HepG2 (cell line): Measurements from ENCODE around the gene CEP131. TPM values are rescaled to one million over a fixed set of nuclear protein-coding genes. Genes with fewer than 3 reads are reported as not detected.

Experiments
- ASH2L ChIP-seq: fragments of 300-600, 200-600 bp; sonication (generic); IDR thresholded peaks from 2 replicates; pipeline ENCODE4 v1.7.0; 2017; ENCODE audit warnings: low read depth, mild to moderate bottlenecking, moderate library complexity, mixed read lengths, low read length; ENCODE audit not compliant: insufficient read length
- BHLHE40 ChIP-seq: IDR thresholded peaks from 2 replicates; pipeline ENCODE4 v1.6.1; 2011; ENCODE audit warnings: low read length, improper control_type of control experiment
- EZH2 ChIP-seq: conservative IDR thresholded peaks from 2 replicates; pipeline ENCODE4 v1.6.1; 2012; ENCODE audit warnings: mild to moderate bottlenecking, low read depth, low read length, moderate library complexity
- HMG20B ChIP-seq: conservative IDR thresholded peaks from 2 replicates; pipeline ENCODE4 v1.6.1; 2016; ENCODE audit warnings: missing genetic modification reagents, missing compliant biosample characterization
- MIXL1 ChIP-seq: IDR thresholded peaks from 2 replicates; pipeline ENCODE4 v1.6.1; 2016
- MTF1 ChIP-seq: sonication (generic); formaldehyde crosslinking; IDR thresholded peaks from 2 replicates; pipeline ENCODE4 v1.5.0; 2020; ENCODE audit warnings: missing genetic modification reagents
- NONO ChIP-seq, 2 experiments: fragments of 450-650 bp in 1 of 2; sonication (generic) in 1 of 2; formaldehyde crosslinking in 1 of 2; IDR thresholded peaks in 1 of 2; conservative IDR thresholded peaks in 1 of 2; 2 replicates each; pipeline versions ENCODE4 v1.6.1 to v1.8.0; 2017 to 2022; ENCODE audit warnings: mild to moderate bottlenecking in 1 of 2, missing genetic modification reagents in 1 of 2, moderate library complexity in 1 of 2
- NR2C2 ChIP-seq: sonication (generic); formaldehyde crosslinking; IDR thresholded peaks from 2 replicates; pipeline ENCODE4 v1.4.0; 2020; ENCODE audit warnings: missing genetic modification reagents, mild to moderate bottlenecking, moderate library complexity, borderline replicate concordance
- PTBP1 ChIP-seq: fragments of 200-400 bp; formaldehyde crosslinking; IDR thresholded peaks from 2 replicates; pipeline ENCODE4 v1.6.1; 2018; ENCODE audit warnings: low read length, low read depth; ENCODE audit not compliant: poor library complexity, severe bottlenecking
- SMAD1 ChIP-seq: sonication (generic); formaldehyde crosslinking; IDR thresholded peaks from 2 replicates; pipeline ENCODE4 v1.4.0; 2020; ENCODE audit warnings: missing genetic modification reagents, low read depth, mild to moderate bottlenecking, borderline replicate concordance
- TP53 ChIP-seq: sonication (generic); formaldehyde crosslinking; conservative IDR thresholded peaks from 2 replicates; pipeline ENCODE4 v1.4.0; 2020; ENCODE audit warnings: missing genetic modification reagents
- XRCC5 ChIP-seq: fragments of 200-400 bp; formaldehyde crosslinking; optimal IDR thresholded peaks from 2 replicates; pipeline ENCODE3; 2017; ENCODE audit warnings: mild to moderate bottlenecking, low read length
- ZNF207 ChIP-seq: fragments of 450-650 bp; IDR thresholded peaks from 2 replicates; pipeline ENCODE4 v1.6.1; 2016; ENCODE audit warnings: antibody characterized with exemption, borderline replicate concordance
- ZNF3 ChIP-seq: IDR thresholded peaks from 2 replicates; pipeline ENCODE4 v1.7.0; 2017; ENCODE audit warnings: inconsistent platforms
- ZNF326 ChIP-seq: sonication (generic); formaldehyde crosslinking; IDR thresholded peaks from 2 replicates; pipeline ENCODE4 v1.4.0; 2020; ENCODE audit warnings: missing genetic modification reagents, borderline replicate concordance
- ZNF775 ChIP-seq: sonication (generic); formaldehyde crosslinking; IDR thresholded peaks from 2 replicates; pipeline ENCODE4 v1.4.0; 2020; ENCODE audit warnings: missing genetic modification reagents, mild to moderate bottlenecking, moderate library complexity, borderline replicate concordance
- ZNF850 ChIP-seq: sonication (generic); formaldehyde crosslinking; conservative IDR thresholded peaks from 2 replicates; pipeline ENCODE4 v1.9.0; 2021; ENCODE audit warnings: mild to moderate bottlenecking, missing genetic modification reagents
- ZSCAN30 ChIP-seq: sonication (generic); formaldehyde crosslinking; IDR thresholded peaks from 2 replicates; pipeline ENCODE4 v1.5.0; 2020; ENCODE audit warnings: mild to moderate bottlenecking, missing genetic modification reagents
- polyA plus RNA-seq, 8 experiments: library from polyadenylated mRNA; depleted of rRNA in 3 of 8; stranded (reverse) in 7 of 8; unstranded in 1 of 8; fragments of >200 nt; fragmentation: Illumina TruSeq in 4 of 8; extraction: Trizol in 4 of 8; gene quantifications; 2 replicates each; pipeline versions ENCODE4 v1.2.1 to v1.2.3, GENCODE V29; 2011 to 2016; ENCODE audit warnings: low read depth in 4 of 8, missing spikeins in 1 of 8, mixed read lengths in 1 of 8; ENCODE audit not compliant: insufficient read depth in 1 of 8
- total RNA-seq, 5 experiments: library from RNA; depleted of rRNA; stranded (reverse); fragments of >200 nt; fragmentation: Illumina TruSeq; extraction: Trizol; gene quantifications; 2 replicates each; pipeline ENCODE4 v1.2.3, GENCODE V29; 2016; ENCODE audit warnings: low read depth in 1 of 5
- TF ChIP-seq, protein P1 (sequence below), 2 experiments: IDR thresholded peaks; 2 replicates each; pipeline ENCODE4 v1.6.1; 2011 to 2012; ENCODE audit warnings: low read length in 2 of 2, borderline replicate concordance in 1 of 2, low read depth in 1 of 2, mild to moderate bottlenecking in 1 of 2, moderate library complexity in 1 of 2
- TF ChIP-seq, protein P2 (sequence below): sonication (generic); formaldehyde crosslinking; IDR thresholded peaks from 2 replicates; pipeline ENCODE4 v1.4.0; 2020; ENCODE audit warnings: missing genetic modification reagents
- TF ChIP-seq, protein P3 (sequence below): sonication (generic); formaldehyde crosslinking; IDR thresholded peaks from 2 replicates; pipeline ENCODE4 v1.8.1; 2023; ENCODE audit warnings: mild to moderate bottlenecking, inconsistent platforms, moderate library complexity, missing genetic modification reagents, borderline replicate concordance

Gene CEP131
- total and polyA plus RNA-seq, 2 of the 13 experiments (the other 11 are each of a cell fraction or from before 2014, with no cell fraction given) = 5.0 to 16.8 TPM

- TF ChIP-seq NR2C2 = peak; percentile 63; the same call in 1 of the 2 replicates
- TF ChIP-seq PTBP1 = no peak
- TF ChIP-seq NONO (IDR thresholded peaks at IDR 0.05) = no peak
- peak; percentile 92 for TF ChIP-seq NONO (CRISPR knock-in tag; conservative IDR thresholded peaks at IDR 0.05)
- no peak for TF ChIP-seq HMG20B (CRISPR knock-in tag)
- TF ChIP-seq EZH2 = no peak
- TF ChIP-seq ZNF850 (CRISPR knock-in tag) = no peak
- no peak for TF ChIP-seq ZNF207
- TF ChIP-seq ZNF326 (CRISPR knock-in tag) = no peak; the same call in 1 of the 2 replicates
- no peak for TF ChIP-seq ZNF775
- no peak for TF ChIP-seq ZSCAN30
- peak; percentile 93 for TF ChIP-seq ASH2L
- TF ChIP-seq, protein P1, sequence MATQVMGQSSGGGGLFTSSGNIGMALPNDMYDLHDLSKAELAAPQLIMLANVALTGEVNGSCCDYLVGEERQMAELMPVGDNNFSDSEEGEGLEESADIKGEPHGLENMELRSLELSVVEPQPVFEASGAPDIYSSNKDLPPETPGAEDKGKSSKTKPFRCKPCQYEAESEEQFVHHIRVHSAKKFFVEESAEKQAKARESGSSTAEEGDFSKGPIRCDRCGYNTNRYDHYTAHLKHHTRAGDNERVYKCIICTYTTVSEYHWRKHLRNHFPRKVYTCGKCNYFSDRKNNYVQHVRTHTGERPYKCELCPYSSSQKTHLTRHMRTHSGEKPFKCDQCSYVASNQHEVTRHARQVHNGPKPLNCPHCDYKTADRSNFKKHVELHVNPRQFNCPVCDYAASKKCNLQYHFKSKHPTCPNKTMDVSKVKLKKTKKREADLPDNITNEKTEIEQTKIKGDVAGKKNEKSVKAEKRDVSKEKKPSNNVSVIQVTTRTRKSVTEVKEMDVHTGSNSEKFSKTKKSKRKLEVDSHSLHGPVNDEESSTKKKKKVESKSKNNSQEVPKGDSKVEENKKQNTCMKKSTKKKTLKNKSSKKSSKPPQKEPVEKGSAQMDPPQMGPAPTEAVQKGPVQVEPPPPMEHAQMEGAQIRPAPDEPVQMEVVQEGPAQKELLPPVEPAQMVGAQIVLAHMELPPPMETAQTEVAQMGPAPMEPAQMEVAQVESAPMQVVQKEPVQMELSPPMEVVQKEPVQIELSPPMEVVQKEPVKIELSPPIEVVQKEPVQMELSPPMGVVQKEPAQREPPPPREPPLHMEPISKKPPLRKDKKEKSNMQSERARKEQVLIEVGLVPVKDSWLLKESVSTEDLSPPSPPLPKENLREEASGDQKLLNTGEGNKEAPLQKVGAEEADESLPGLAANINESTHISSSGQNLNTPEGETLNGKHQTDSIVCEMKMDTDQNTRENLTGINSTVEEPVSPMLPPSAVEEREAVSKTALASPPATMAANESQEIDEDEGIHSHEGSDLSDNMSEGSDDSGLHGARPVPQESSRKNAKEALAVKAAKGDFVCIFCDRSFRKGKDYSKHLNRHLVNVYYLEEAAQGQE (IDR thresholded peaks at IDR 0.05; ENCODE audit: borderline replicate concordance in 1 of 2, low read depth in 1 of 2, low read length in 2 of 2) = 0 out of 4 replicates have a peak, but pooled peaks of 1 of the 2 experiments have one; percentile 11
- no peak for TF ChIP-seq ZNF3
- TF ChIP-seq XRCC5 = peak; percentile 36
- TF ChIP-seq MTF1 (CRISPR knock-in tag) = 0 out of 2 replicates have a peak, but pooled peaks have one; percentile 70
- TF ChIP-seq BHLHE40 = no peak
- TF ChIP-seq MIXL1 (CRISPR knock-in tag) = 0 out of 2 replicates have a peak, but pooled peaks have one; percentile 56
- TF ChIP-seq, protein P2, sequence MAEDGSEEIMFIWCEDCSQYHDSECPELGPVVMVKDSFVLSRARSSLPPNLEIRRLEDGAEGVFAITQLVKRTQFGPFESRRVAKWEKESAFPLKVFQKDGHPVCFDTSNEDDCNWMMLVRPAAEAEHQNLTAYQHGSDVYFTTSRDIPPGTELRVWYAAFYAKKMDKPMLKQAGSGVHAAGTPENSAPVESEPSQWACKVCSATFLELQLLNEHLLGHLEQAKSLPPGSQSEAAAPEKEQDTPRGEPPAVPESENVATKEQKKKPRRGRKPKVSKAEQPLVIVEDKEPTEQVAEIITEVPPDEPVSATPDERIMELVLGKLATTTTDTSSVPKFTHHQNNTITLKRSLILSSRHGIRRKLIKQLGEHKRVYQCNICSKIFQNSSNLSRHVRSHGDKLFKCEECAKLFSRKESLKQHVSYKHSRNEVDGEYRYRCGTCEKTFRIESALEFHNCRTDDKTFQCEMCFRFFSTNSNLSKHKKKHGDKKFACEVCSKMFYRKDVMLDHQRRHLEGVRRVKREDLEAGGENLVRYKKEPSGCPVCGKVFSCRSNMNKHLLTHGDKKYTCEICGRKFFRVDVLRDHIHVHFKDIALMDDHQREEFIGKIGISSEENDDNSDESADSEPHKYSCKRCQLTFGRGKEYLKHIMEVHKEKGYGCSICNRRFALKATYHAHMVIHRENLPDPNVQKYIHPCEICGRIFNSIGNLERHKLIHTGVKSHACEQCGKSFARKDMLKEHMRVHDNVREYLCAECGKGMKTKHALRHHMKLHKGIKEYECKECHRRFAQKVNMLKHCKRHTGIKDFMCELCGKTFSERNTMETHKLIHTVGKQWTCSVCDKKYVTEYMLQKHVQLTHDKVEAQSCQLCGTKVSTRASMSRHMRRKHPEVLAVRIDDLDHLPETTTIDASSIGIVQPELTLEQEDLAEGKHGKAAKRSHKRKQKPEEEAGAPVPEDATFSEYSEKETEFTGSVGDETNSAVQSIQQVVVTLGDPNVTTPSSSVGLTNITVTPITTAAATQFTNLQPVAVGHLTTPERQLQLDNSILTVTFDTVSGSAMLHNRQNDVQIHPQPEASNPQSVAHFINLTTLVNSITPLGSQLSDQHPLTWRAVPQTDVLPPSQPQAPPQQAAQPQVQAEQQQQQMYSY (CRISPR knock-in tag) = no peak
- TF ChIP-seq, protein P3, sequence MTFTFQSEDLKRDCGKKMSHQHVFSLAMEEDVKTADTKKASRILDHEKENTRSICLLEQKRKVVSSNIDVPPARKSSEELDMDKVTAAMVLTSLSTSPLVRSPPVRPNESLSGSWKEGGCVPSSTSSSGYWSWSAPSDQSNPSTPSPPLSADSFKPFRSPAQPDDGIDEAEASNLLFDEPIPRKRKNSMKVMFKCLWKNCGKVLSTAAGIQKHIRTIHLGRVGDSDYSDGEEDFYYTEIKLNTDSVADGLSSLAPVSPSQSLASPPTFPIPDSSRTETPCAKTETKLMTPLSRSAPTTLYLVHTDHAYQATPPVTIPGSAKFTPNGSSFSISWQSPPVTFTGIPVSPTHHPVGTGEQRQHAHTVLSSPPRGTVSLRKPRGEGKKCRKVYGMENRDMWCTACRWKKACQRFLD (CRISPR knock-in tag) = peak; percentile 69
- TF ChIP-seq SMAD1 (CRISPR knock-in tag) = peak; percentile 65; the same call in 1 of the 2 replicates
- TF ChIP-seq TP53 (CRISPR knock-in tag) = no peak
Measured at GRCh38 chr17:81165246-81166032, 57.3 kb downstream of the CEP131 start, which contains the start of gene PVALEF (continued).
